Measurements from ENCODE around the gene IL6R.

DNA sequence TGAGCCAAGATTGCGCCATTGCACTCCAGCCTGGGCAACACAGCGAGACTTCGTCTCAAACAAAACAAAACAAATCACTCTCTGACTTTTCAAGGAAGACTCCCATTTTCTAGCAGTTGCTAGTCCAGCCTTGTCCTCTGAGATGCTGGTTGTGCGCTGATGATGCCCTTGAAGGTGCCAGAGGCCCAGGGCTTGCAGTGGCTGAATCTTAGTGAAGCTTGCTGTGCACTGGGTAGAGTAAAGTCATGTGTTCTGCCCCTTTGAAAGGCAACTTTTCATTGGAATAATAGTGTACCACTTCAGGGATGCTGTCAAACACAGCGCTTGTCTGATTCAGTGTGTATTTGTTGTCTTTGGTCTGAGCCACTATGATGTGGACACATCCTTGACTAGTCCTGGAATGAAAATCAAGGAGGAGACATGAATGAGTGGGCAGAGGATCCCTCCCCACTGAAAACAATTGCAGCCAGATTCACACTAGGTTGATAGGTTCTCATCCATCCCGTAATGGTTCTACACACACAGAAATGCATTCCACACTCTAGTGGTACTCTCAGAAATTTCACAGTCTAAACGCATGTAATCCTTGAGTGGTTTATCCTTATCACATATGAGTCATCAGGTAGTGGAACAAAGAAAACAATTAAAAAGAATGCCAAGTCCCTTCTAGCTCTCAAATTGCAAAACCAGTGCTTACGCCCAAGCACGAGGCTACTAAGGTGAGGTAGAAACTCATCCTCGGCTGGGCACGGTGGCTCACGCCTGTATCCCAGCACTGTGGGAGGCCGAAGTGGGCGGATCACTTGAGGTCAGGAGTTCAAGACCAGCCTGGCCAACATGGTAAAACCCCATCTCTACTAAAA, 79.0 kb downstream of the IL6R start:
- TF ChIP-seq, protein P1, sequence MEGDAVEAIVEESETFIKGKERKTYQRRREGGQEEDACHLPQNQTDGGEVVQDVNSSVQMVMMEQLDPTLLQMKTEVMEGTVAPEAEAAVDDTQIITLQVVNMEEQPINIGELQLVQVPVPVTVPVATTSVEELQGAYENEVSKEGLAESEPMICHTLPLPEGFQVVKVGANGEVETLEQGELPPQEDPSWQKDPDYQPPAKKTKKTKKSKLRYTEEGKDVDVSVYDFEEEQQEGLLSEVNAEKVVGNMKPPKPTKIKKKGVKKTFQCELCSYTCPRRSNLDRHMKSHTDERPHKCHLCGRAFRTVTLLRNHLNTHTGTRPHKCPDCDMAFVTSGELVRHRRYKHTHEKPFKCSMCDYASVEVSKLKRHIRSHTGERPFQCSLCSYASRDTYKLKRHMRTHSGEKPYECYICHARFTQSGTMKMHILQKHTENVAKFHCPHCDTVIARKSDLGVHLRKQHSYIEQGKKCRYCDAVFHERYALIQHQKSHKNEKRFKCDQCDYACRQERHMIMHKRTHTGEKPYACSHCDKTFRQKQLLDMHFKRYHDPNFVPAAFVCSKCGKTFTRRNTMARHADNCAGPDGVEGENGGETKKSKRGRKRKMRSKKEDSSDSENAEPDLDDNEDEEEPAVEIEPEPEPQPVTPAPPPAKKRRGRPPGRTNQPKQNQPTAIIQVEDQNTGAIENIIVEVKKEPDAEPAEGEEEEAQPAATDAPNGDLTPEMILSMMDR (IDR thresholded peaks at IDR 0.05) = no peak
- no peak for TF ChIP-seq EZH2 (IDR thresholded peaks at IDR 0.05; ENCODE audit: borderline replicate concordance, insufficient read depth, low read depth, low read length, poor library complexity, severe bottlenecking)

All from B cell (primary cell).